ENCODE measurements around the gene RALGAPA2.

The RALGAPA2 gene

GRCh38 chr20:20720158-20720557 lies 7.7 kb upstream of the RALGAPA2 start:
- TF ChIP-seq CTCF (IDR thresholded peaks at IDR 0.05) = no peak

- TF ChIP-seq CTCF (IDR thresholded peaks at IDR 0.05) = no peak
Measured at GRCh38 chr20:20719411-20719810, 7.0 kb upstream of the RALGAPA2 start.

GRCh38 chr20:20713244-20713765 lies 861 bp upstream of the RALGAPA2 start:
- TF ChIP-seq CTCF (IDR thresholded peaks at IDR 0.05) = no peak

- no peak for TF ChIP-seq CTCF (IDR thresholded peaks at IDR 0.05)
Measured at GRCh38 chr20:20712004-20712473, 405 bp downstream of the RALGAPA2 start.

GRCh38 chr20:20711413-20711812 lies 1.0 kb downstream of the RALGAPA2 start:
- TF ChIP-seq CTCF (IDR thresholded peaks at IDR 0.05) = no peak

GRCh38 chr20:20710443-20711315 lies 1.8 kb downstream of the RALGAPA2 start:
- no peak for TF ChIP-seq CTCF (IDR thresholded peaks at IDR 0.05)

GRCh38 chr20:20709887-20710286 lies 2.6 kb downstream of the RALGAPA2 start:
- TF ChIP-seq CTCF (IDR thresholded peaks at IDR 0.05) = no peak

Data from LNCAP (cell line).